ENCODE results near the gene MGMT.

Gene MGMT

DNA sequence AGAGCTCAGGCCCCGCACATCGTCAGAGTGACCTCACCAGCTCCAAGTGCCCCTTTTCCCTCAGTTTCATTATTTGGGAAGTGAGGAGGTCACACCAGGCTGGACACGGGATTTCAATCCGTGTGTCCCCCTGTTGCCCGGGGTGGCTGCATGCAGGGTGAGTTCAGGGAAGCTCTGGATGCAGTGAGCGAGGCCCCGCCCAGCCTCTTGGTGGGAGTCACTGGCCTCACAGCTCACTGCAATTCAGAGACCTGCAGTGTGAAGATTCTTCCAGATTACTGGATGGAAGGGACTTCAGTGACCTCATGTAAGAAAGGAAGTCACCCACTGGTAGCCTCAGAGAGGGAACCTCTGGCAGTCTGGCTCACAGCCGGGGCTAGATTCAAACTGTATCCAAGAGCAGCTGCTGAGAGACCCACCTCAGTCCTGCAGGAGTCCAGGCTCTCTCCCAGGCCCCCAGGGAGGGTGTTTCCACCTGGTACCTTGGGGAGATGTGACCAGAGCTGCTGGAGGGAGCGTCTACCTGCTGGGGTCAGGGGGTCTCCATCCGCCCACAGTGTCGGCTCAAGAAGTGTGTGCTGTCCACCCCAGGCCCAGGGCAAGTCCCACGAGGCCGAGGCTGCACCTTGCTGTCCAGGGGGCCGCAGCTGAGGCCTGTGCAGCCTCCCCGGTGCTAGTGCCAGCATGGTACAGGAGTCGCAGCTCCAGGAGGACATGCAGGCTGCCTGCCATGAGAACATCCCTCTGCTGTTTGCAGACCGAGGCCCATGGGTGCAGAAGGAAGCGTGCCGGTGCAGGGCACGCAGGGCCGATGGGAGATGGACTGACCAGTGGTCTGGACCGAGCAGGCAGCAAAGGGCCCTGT lies 54.4 kb downstream of the MGMT start:
- no peak for DNase-seq (ENCODE audit: low read depth in 3 of 3)

DNA sequence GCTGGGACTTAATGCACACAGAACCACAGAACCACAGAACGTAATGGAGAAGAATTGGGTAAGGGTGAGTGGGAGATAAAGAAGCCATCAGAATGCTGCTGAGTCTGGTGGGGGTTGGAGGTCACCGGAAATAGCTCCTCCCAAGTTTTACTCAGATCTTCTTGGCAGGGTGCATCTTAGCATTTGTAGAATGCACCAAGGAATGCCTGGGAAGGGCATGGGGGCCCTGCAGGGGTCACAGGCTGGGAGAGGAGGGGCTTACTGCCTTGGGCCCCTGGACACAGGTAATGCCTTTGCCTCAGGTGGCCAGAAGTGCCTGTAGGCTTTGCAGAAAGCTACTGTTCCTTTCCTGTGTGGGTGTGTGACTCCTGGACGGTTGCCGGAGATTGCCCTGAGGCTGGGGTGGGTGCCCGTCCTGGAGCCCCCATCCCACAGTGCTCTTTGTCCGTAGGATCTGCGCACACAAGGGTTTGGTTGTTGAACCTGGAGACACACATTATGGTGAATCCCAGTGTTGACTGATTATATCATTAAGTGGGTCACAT lies 55.1 kb downstream of the MGMT start:
- DNase-seq (ENCODE audit: low read depth in 3 of 3), result no peak

DNA sequence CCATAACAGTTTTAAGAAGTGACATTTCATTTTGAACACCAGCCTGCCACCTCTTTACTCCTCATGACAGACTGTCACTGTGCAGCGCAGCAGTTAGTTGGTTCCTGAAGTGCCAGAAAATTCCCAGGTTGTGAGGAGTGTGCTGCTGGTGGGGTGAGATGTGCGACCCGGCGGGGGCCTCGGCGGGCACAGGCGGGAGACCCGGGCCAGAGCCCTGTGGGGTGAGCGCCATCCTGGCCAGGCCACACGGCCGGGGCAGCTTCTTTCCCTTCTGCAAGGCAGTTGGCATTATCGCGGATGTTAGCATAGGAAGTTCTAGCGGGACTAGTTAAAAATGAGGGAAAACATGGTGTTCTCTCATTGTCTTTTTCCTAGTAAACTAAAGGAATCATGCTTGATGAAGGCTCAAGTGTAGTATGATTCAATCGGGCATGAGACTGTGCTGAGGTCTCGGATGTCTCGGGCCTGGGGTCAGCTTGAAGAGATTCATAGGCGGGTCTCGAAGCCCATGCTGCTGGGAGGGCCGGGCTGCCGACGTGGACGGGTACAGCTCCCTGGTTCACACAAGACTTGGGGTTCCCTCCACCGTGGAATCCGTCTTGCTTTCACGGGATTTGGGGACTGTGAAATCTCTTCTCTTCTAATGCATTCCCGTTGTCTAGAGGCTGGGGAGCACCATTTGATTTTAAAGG lies 56.1 kb downstream of the MGMT start:
- no peak for DNase-seq (ENCODE audit: low read depth in 3 of 3)

DNA sequence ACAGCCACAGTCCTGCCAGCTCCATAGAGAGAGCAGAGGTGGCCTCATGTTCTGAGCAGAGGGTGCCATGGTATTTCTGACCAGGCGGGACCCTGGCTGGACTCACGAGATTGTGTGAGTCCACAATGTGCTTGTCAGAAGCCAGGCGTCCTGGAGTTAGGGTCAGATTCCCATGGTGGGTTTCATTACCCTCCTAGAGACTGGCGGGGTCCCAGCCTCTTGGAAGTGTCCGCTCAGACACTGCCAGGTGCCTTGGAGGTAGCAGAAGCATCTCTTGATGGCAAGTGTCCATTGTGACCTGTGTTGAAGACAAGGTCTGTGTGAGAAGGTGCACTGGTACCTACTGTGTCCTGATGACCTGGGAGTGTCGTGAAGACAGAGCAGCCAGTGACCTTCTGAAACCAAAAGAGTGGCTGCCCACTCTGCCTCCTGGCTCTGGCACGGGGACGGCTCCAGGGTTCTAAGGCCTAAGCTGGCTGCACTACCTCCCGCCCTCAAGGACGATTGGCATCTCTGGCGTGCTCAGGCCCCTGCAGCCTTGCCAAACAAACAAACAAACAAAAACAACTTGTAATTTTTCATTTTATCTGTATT lies 56.8 kb downstream of the MGMT start:
- no peak for DNase-seq (ENCODE audit: low read depth in 3 of 3)

DNA sequence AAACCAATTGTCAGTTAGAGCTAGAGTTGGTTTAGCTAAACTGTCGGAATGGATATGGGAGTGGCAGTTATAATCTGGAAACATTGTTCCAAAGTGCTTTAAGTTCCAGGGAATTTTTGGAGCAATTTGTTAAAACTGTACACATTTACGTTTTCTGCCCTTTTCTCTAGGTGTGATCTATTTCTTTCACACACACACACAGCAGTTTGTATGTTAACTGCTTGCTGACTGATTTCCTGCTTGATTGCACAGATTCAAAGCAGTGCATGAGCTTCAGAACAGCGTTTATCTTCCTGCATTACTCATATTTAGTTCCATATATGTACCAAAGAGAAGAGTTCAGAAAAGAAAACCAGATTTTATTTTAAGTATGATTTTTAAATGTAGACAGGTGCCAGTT lies 57.9 kb downstream of the MGMT start:
- DNase-seq (ENCODE audit: low read depth in 3 of 3), result no peak

DNA sequence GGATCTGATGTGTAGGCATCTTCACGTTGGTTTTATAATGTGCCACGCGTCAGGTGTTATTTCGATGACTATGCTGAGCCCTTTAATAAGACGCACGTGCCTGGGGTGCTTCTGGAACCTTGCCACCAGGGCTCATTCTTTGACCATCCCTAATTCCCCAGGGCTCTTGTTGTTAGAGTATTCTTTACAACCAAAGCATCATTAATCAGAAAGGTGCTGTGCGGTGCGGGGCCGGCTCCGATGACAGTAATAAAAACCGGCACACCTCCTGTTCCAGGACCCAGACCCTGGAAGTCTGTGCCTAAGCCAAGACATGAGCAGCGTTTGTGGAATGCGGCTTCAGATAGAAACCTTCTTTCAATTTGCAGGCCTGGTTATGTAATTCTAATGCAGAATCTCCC lies 58.4 kb downstream of the MGMT start:
- DNase-seq (ENCODE audit: low read depth in 3 of 3), result no peak

DNA sequence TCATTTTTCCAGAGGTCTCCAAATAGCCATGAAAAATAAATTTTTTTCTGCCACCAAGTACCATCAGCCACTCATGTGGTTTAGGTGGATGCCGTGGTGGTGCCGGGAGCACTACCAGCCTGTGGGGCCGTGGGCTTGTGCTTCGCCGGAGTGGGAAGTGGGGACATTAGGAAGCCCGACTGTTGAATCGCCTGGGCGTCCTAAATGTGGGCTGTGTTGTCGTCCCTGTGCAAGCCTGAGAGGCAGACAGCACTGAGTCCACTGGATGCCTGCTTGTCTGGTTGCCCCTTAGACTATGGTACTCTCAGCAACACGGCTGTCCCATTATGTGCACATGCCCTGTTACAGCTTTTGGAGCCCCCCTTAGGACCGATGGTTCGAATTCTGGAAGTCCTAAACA lies 59.9 kb downstream of the MGMT start:
- DNase-seq (ENCODE audit: low read depth in 3 of 3), result no peak

DNA sequence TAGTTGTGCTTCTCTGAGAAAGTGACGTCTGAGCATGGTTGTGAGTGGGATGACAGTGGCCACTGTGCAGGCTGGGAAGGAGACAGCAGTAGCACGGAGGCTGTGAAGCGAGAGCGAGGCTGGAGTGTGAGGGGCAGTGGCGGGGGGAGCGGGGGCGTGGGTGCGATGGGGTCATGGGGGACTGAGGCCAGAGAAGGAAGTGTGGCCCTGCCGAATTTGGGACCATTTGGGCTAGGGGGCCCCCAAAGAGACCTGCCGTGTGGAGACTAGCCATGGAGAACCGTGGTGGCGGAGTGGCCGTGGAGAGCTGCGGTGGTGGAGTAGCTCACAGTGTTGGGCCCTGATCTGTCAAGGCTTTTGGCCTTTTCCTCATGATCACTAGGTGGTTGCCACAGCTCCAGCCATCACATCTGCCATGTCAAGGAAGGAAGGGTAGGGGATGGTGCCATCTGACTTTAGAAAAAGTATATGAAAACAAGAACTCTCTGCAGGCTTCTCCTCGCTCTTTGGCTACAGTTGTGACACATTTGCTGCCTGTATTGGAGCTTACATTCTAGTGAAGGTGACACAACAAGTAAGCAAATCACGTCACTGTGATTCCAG lies 61.4 kb downstream of the MGMT start:
- DNase-seq (ENCODE audit: low read depth in 3 of 3), result no peak

DNA sequence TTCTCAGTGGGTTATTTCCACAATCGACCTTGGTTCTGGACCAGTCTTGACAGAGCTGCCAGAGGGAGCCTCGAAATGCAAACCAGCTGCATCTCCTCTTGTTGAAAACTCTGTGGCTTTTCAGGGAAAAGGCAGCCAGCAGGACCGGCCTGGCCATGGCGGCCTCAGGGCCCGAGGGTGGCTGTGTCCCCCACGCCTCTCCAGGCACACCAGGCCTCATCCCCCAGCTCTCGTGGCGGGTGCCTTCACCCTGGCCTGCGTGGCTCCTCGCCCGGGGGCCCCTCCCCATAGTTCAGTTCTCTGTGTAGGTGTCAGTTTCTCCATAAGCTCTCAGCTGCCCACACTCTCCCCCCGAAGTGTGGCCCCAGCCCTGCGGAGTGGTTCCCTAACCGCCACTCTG lies 63.5 kb downstream of the MGMT start:
- DNase-seq (ENCODE audit: low read depth in 3 of 3), result no peak

DNA sequence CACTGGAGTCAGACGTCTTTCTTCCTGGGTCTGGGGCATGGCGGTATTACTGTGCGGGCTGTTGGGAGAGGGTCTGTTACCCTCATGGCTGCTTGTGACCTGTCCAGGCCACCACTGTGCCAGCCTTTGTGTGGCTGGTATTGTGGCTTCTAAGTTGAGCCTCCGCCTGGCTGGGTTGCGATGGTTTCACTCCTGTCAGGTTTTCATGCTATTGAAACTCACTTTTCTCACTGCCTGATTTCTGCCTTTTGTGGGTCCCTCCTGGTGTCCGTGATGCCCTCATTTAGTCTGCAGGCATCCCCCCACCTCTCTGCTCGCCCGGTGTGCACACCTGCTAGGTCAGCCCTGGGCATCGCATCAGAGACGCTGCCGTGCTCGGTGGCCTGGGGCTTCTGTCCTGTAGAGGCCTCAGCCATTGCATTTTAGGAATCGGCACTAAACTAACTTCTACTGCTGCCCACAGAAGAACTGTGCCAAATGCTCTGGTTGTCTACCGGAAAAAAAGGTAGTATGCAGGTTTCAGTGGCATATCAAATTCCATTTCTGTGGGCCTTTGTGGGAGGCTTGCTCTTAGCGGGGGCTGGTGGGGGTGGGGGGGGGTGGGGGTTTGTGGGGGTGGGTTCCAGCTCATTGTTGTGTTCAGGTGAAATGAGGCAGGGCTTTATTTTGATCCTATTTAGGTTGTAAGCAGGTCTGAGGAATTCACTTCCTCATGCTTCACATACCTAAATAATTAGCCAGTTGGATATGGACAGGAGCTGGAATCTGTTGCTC lies 64.3 kb downstream of the MGMT start:
- DNase-seq (ENCODE audit: low read depth in 3 of 3), result no peak

DNA sequence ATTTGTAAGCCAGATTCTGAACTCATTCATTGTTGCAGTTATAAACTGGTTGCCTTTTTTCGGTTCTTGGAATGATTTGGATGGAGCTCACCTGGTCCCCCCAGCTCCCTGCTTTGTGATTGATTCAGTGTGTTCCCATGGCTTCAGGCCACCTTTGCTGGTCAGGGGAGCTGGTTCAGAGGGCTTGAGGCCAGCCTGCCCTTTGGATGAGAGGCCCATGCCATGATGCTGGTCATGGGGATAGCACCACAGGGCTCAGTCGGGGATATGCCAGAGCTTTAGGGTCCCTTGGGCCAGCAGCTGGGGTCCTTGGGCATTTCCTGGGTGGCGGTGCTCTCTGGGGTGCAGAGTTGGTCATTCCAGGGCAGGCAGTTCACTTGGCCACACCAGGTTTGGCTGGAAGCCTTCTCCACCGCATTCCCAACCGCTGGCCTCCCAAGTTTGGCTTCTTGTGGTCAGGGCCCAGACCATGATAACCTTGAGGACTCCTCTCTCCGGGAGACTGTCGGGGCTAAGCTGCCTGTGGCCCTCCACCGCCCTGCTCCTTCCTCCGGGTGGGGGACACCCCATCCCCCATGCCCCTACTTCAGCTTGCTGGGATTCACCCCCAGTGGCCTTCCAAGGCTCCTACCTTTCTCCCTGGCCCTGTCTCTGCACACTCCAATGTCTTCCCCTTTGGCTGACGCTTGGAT lies 65.1 kb downstream of the MGMT start:
- DNase-seq (ENCODE audit: low read depth in 3 of 3), result no peak

DNA sequence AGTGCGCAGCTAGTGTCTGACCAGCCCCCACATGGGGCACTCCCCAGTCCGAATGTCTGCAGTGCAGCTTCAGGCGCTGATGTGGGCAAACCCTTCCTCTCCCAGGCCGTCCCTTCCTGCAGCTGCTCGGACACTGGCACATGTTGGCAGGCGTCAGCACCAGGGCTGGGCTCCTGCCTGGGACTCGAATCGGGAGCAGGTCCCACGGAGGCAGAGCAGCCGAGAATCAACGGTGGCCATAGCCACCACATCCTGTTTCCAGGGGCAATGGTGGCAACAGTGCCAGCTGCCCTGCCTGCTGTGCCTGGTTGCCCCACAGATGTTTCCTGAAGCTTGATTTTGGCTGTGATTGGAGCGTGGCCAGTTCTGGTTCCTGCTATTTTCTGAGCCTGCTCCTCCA lies 65.8 kb downstream of the MGMT start:
- DNase-seq (ENCODE audit: low read depth in 3 of 3), result no peak

DNA sequence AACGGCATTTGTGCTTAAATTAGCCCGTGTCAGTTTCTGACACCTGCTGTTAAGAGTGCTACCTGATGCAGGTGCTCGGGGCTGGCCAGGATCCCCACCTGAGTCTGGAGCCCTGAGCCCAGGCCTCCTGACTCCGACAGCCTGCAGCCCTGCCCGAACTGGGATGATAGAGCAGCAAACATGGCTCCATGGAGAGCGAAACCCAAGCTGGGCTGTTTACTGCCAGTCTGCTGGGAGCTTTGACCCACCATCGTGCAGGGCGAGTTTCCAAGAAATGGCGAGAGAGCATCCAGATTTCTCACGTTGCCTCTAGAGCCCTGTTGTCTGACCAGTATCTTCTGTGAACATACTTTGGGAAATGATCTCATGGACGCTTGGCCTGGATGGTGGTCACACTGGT lies 66.2 kb downstream of the MGMT start:
- no peak for DNase-seq (ENCODE audit: low read depth in 3 of 3)

DNA sequence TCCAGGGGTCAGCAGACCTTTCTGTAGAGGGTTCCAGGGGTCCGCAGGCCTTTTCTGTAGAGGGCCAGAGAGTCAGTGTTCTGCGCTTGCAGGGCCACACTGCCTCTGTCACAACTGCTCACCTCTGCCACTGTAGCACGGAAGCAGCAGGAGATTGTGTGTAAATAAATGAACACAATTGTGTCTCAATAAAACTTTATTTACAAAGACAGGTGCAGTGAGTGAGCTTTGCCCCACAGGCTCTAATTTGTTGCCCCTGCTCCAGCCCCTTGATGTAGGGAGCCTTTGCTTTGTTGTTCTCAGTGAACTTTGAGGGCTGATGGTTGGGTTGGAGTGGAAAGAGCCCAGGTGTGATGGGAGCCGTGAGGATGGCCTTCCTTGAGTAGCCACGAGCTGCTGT lies 67.8 kb downstream of the MGMT start:
- no peak for DNase-seq (ENCODE audit: low read depth in 3 of 3)

DNA sequence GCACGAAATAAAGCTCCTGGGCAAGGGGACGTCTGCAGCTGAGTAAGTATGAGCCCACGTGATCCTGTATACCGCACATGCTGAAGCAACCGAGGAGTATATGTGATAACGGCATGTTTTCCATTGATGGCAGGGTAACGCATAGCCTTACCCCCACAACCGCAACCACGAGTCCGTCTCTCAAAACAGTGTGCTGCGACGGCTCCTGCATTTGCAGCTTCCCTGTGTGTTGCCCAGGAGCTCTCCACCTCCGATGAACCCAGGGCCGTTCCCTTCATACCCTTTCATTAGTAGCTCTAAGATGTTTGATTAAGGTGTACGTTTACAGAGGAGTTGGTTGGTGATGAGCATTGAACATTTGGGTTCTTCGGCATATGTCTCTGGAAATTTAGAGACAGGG lies 69.3 kb downstream of the MGMT start:
- DNase-seq (ENCODE audit: low read depth in 3 of 3), result no peak

DNA sequence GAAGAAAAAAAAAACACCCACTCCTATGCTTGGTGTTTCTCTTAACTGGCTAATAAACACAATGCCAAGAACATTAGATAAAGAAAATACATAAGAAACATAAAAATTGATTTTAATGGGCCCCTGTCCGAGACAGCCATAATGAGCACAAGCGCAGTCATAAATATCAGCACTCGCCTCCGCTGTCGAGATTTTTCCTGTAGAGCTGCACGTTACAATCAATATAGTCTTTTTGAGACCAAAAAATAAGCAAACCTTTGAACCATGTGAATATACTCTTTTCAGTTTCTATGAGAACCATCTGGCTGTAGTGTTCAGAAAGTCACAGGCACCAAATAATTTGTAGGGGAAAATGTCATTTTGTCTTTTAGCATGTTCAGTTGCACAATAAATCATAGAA lies 70.1 kb downstream of the MGMT start:
- no peak for DNase-seq (ENCODE audit: low read depth in 3 of 3)

DNA sequence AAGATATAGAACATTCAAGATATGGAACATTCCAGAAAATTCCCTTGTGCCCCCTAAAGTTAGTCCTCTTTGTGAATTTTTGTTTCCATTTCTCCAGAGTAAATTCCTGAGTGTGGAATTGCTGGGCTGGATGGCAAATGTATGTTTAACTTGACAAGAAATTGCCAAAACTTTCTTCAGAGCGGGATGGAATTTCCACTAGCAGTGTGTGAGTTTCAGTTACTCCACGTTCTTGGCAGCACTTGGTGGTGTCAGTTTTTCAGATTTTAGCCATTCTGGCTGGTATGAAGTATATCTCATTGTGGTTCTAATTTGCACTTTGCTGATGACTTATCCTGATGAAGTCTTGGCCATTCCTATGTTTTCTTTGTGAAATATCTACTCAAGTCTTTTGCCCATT lies 71.2 kb downstream of the MGMT start:
- no peak for DNase-seq (ENCODE audit: low read depth in 3 of 3)

DNA sequence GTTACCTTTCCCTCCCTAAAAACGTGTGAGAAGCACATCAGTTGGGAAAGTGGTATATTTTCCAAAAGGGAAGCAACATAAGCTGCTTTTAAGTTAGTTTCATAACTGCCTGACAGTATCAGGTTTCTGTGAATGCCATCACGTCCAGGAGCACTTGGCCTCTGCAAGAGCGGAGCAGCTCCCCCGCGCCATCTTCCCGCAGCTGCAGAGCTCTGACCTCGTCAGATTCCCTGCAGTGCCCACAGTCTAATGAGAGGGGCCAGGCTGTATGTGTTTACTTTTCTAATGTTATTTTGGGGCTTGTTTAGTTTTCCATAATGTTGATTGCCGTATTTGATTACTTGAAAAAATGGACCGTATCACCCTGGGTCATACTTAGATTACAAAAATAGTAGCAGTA lies 74.2 kb downstream of the MGMT start:
- DNase-seq (ENCODE audit: low read depth in 3 of 3), result no peak

DNA sequence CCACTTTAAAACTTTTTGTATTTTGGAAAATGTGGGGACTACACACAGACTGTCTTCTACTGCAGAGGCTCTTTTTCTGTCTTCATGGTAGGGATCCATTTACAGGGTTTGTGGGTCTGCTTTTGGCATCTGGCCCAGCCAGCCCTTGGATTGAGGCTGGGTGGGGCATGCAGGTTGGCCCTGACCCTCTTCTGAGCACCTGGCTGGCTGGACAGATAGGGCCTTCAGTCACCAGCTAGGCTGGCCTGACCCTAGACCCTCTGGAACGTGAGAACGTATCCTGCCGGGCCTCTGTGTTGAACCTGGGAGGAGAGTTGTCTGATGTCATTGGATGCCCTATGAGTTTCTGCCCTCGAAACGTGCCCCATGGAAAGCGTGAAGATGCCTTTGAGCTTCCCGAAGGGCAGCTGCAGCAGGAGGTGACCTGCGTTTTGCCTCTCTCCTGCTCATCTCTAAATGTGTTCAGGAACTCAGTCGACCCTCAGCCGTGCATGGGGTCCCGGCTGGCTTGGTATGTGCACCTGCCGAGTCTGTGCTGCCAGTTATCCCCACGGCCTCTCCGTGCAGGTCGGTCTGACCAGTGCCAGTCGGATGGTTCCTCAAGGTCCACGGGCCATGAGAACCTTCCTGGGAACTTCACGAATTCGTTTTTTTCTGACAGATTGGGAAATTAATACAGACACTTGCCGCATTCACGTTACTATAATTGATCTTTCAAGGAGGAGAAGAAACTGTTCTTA lies 74.9 kb downstream of the MGMT start:
- no peak for DNase-seq (ENCODE audit: low read depth in 3 of 3)

DNA sequence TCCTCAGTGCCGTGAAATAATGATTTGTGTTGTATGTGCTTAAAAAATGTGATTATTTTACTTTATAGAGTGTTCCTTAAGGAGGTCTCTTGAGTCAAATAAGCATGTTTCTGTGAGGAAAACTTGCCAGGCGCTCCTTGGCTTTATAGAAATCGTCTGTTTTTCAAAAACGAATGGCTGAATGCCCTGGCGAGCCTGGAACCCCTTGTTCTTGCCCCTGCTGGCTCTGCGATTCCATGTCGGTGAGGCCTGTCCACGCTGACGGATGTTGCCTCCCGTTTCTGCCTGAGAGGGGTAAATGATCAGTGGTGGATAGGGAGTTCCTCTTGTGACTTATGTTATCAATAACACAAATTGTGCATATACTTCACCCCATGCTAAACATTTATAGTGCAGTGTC lies 75.5 kb downstream of the MGMT start:
- no peak for DNase-seq (ENCODE audit: low read depth in 3 of 3)

All from stimulated activated CD4-positive, alpha-beta T cell treated with anti-CD3 and anti-CD28 coated beads, TNF-alpha, amount 100 ng/mL, for 4 hours (primary cell).